ENCODE data around the gene HINFP. TPM values are rescaled to one million over a fixed set of nuclear protein-coding genes. Genes with fewer than 3 reads are reported as not detected.

Gene HINFP
- total and polyA plus RNA-seq, 9 of the 15 experiments (the other 6 are each of a cell fraction or from before 2014, with no cell fraction given): 13.8 to 34.1 (median 22.5) TPM

DNA sequence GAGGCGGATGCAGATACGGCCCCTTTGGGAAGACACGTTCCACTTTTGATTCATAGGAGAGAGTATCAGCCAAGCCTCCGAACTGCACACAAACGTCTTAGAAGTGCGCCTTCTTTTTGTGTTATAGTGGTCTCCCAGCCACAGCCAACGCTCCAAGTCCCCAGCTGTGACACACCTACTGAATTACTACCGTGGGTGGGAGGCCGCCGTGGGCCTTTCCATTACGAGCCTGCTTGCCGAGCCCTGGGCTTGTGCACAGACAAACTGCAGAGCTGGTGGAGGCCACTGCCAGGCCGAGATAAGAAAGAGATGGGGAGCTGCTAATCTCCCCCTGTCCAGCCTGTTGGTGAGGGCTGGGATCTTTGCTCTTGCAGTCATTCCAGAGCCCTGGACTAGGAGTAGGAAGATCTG, 35.9 kb upstream of the HINFP start (continued):
- TF ChIP-seq, protein P1, sequence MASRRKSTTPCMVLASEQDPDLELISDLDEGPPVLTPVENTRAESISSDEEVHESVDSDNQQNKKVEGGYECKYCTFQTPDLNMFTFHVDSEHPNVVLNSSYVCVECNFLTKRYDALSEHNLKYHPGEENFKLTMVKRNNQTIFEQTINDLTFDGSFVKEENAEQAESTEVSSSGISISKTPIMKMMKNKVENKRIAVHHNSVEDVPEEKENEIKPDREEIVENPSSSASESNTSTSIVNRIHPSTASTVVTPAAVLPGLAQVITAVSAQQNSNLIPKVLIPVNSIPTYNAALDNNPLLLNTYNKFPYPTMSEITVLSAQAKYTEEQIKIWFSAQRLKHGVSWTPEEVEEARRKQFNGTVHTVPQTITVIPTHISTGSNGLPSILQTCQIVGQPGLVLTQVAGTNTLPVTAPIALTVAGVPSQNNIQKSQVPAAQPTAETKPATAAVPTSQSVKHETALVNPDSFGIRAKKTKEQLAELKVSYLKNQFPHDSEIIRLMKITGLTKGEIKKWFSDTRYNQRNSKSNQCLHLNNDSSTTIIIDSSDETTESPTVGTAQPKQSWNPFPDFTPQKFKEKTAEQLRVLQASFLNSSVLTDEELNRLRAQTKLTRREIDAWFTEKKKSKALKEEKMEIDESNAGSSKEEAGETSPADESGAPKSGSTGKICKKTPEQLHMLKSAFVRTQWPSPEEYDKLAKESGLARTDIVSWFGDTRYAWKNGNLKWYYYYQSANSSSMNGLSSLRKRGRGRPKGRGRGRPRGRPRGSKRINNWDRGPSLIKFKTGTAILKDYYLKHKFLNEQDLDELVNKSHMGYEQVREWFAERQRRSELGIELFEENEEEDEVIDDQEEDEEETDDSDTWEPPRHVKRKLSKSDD (conservative IDR thresholded peaks at IDR 0.05; ENCODE audit: low read length): no peak
- no peak for TF ChIP-seq NFIX (CRISPR knock-in tag; IDR thresholded peaks at IDR 0.05; ENCODE audit: low read depth)
- TF ChIP-seq JUND (IDR thresholded peaks at IDR 0.05; ENCODE audit: borderline replicate concordance, low read depth, low read length): no peak
- TF ChIP-seq JUND (tag; IDR thresholded peaks at IDR 0.05; ENCODE audit: borderline replicate concordance, low read depth, low read length): no peak; the same call in 1 of the 3 replicates
- no peak for TF ChIP-seq CAMTA2 (CRISPR knock-in tag; conservative IDR thresholded peaks at IDR 0.05)
- no peak for TF ChIP-seq ATF1 (CRISPR knock-in tag; IDR thresholded peaks at IDR 0.05)
- no peak for TF ChIP-seq ATF1 (tag; IDR thresholded peaks at IDR 0.05)
- no peak for TF ChIP-seq ZNF133 (CRISPR knock-in tag; IDR thresholded peaks at IDR 0.05)
- TF ChIP-seq ESRRA (IDR thresholded peaks at IDR 0.05; ENCODE audit: borderline replicate concordance, low read depth): no peak
- peak; percentile 90 for TF ChIP-seq DPF2 (IDR thresholded peaks at IDR 0.05)
- no peak for TF ChIP-seq RBM17 (IDR thresholded peaks at IDR 0.05; ENCODE audit: borderline replicate concordance, low read depth, low read length)
- TF ChIP-seq, protein P2, sequence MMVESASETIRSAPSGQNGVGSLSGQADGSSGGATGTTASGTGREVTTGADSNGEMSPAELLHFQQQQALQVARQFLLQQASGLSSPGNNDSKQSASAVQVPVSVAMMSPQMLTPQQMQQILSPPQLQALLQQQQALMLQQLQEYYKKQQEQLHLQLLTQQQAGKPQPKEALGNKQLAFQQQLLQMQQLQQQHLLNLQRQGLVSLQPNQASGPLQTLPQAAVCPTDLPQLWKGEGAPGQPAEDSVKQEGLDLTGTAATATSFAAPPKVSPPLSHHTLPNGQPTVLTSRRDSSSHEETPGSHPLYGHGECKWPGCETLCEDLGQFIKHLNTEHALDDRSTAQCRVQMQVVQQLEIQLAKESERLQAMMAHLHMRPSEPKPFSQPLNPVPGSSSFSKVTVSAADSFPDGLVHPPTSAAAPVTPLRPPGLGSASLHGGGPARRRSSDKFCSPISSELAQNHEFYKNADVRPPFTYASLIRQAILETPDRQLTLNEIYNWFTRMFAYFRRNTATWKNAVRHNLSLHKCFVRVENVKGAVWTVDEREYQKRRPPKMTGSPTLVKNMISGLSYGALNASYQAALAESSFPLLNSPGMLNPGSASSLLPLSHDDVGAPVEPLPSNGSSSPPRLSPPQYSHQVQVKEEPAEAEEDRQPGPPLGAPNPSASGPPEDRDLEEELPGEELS (CRISPR knock-in tag; IDR thresholded peaks at IDR 0.05; ENCODE audit: borderline replicate concordance): no peak
- no peak; the same call in 1 of the 2 replicates for TF ChIP-seq RBFOX2 (IDR thresholded peaks at IDR 0.05; ENCODE audit: low read depth, low read length)
- TF ChIP-seq, protein P3, sequence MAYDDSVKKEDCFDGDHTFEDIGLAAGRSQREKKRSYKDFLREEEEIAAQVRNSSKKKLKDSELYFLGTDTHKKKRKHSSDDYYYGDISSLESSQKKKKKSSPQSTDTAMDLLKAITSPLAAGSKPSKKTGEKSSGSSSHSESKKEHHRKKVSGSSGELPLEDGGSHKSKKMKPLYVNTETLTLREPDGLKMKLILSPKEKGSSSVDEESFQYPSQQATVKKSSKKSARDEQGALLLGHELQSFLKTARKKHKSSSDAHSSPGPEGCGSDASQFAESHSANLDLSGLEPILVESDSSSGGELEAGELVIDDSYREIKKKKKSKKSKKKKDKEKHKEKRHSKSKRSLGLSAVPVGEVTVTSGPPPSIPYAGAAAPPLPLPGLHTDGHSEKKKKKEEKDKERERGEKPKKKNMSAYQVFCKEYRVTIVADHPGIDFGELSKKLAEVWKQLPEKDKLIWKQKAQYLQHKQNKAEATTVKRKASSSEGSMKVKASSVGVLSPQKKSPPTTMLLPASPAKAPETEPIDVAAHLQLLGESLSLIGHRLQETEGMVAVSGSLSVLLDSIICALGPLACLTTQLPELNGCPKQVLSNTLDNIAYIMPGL (CRISPR knock-in tag; IDR thresholded peaks at IDR 0.05): no peak
- TF ChIP-seq, protein P4, sequence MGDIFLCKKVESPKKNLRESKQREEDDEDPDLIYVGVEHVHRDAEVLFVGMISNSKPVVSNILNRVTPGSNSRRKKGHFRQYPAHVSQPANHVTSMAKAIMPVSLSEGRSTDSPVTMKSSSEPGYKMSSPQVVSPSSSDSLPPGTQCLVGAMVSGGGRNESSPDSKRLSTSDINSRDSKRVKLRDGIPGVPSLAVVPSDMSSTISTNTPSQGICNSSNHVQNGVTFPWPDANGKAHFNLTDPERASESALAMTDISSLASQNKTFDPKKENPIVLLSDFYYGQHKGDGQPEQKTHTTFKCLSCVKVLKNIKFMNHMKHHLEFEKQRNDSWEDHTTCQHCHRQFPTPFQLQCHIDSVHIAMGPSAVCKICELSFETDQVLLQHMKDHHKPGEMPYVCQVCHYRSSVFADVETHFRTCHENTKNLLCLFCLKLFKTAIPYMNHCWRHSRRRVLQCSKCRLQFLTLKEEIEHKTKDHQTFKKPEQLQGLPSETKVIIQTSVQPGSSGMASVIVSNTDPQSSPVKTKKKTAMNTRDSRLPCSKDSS (IDR thresholded peaks at IDR 0.05; ENCODE audit: low read depth, partially characterized antibody): no peak
- TF ChIP-seq ZNF316 (IDR thresholded peaks at IDR 0.05): no peak
- TF ChIP-seq SIN3B (IDR thresholded peaks at IDR 0.05; ENCODE audit: low read depth): no peak
- no peak for TF ChIP-seq ERF (CRISPR knock-in tag; IDR thresholded peaks at IDR 0.05)
- no peak for TF ChIP-seq ZNF354B (CRISPR knock-in tag; IDR thresholded peaks at IDR 0.05)
- TF ChIP-seq PHB2 (IDR thresholded peaks at IDR 0.05; ENCODE audit: low read depth): peak; percentile 70
- TF ChIP-seq, protein P5, sequence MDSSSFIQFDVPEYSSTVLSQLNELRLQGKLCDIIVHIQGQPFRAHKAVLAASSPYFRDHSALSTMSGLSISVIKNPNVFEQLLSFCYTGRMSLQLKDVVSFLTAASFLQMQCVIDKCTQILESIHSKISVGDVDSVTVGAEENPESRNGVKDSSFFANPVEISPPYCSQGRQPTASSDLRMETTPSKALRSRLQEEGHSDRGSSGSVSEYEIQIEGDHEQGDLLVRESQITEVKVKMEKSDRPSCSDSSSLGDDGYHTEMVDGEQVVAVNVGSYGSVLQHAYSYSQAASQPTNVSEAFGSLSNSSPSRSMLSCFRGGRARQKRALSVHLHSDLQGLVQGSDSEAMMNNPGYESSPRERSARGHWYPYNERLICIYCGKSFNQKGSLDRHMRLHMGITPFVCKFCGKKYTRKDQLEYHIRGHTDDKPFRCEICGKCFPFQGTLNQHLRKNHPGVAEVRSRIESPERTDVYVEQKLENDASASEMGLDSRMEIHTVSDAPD (CRISPR knock-in tag; IDR thresholded peaks at IDR 0.05): no peak
